ENCODE results near the gene ATAD5.
A peak's percentile ranks its signal among the peaks of the same experiment; 100 is the strongest.
"Not testable (repeated sequence)": the region's sequence is repeated elsewhere in the genome, so short reads cannot be mapped to it uniquely, and the experiment has no call there.

The ATAD5 gene

GRCh38 chr17:30831663-30832437, at the start of gene ATAD5:
TSS of gene ATAD5 (plus strand) at chr17:30831966. CDS start at chr17:30832348, 382 bp downstream.
- peak; percentile 92 for DNase-seq (ENCODE audit: low spot score)

- DNase-seq (ENCODE audit: low spot score): no peak
These were observed 49.6 kb upstream of the ATAD5 start for GRCh38 chr17:30782206-30782605.

GRCh38 chr17:30788918-30789317, 42.8 kb upstream of the ATAD5 start:
- DNase-seq (ENCODE audit: low spot score): no peak

- no peak for DNase-seq (ENCODE audit: low spot score)
These were observed 41.5 kb upstream of the ATAD5 start for GRCh38 chr17:30790279-30790678.

GRCh38 chr17:30793282-30793977, 38.3 kb upstream of the ATAD5 start:
- no peak for DNase-seq (ENCODE audit: low spot score)

GRCh38 chr17:30794372-30794771, 37.4 kb upstream of the ATAD5 start:
- no peak for DNase-seq (ENCODE audit: low spot score)

GRCh38 chr17:30796016-30796415, 35.8 kb upstream of the ATAD5 start:
- no peak for DNase-seq (ENCODE audit: low spot score)

GRCh38 chr17:30801671-30802070, 30.1 kb upstream of the ATAD5 start:
- no peak for DNase-seq (ENCODE audit: low spot score)

GRCh38 chr17:30805944-30806456, 25.8 kb upstream of the ATAD5 start:
- no peak for DNase-seq (ENCODE audit: low spot score)

GRCh38 chr17:30807896-30808295, 23.9 kb upstream of the ATAD5 start:
- no peak for DNase-seq (ENCODE audit: low spot score)

GRCh38 chr17:30808785-30809286, 22.9 kb upstream of the ATAD5 start:
- peak; percentile 41 for DNase-seq (ENCODE audit: low spot score)

GRCh38 chr17:30809867-30810266, 21.9 kb upstream of the ATAD5 start:
- DNase-seq (ENCODE audit: low spot score): no peak

GRCh38 chr17:30812218-30813177, 19.3 kb upstream of the ATAD5 start:
- DNase-seq (ENCODE audit: low spot score): no peak

- not testable (repeated sequence) for DNase-seq (ENCODE audit: low spot score)
These were observed 17.5 kb upstream of the ATAD5 start for GRCh38 chr17:30814236-30814635.

GRCh38 chr17:30814860-30815259, 16.9 kb upstream of the ATAD5 start:
- DNase-seq (ENCODE audit: low spot score): not testable (repeated sequence)

GRCh38 chr17:30816165-30816564, 15.6 kb upstream of the ATAD5 start:
- DNase-seq (ENCODE audit: low spot score): no peak

- DNase-seq (ENCODE audit: low spot score): no peak
These were observed 11.6 kb upstream of the ATAD5 start for GRCh38 chr17:30819971-30820705.

- no peak for DNase-seq (ENCODE audit: low spot score)
These were observed 9.7 kb upstream of the ATAD5 start for GRCh38 chr17:30821871-30822723.

- not testable (repeated sequence) for DNase-seq (ENCODE audit: low spot score)
These were observed 8.8 kb upstream of the ATAD5 start for GRCh38 chr17:30822919-30823318.

- DNase-seq (ENCODE audit: low spot score): no peak
These were observed 8.3 kb upstream of the ATAD5 start for GRCh38 chr17:30823421-30823820.

Measured in Ammon's horn (tissue), 1 donor.